Fibroblast of lung (primary cell): Measurements from ENCODE around the gene TBC1D19. TPM values are rescaled to one million over a fixed set of nuclear protein-coding genes. Genes with fewer than 3 reads are reported as not detected.

Source experiments
- DNase-seq, 2 donors: peaks; one replicate each; pipeline versions ENCODE4 v3.0.0 to v3.0.0-alpha.2; 2010; ENCODE audit warnings: low read depth in 2 of 2
- H2AFZ ChIP-seq: 2 replicates; pipeline ENCODE4 v1.5.1; 2012; ENCODE audit warnings: low read length, control low read depth, inconsistent platforms
- H3K27ac ChIP-seq: 2 replicates; pipeline ENCODE4 v1.5.1; 2011; ENCODE audit warnings: low read length, control low read depth; ENCODE audit not compliant: insufficient read depth
- H3K27me3 ChIP-seq: 2 replicates; pipeline ENCODE4 v1.5.1; 2011; ENCODE audit warnings: mild to moderate bottlenecking, low read length; ENCODE audit not compliant: control insufficient read depth, insufficient read depth
- H3K36me3 ChIP-seq: 2 replicates; pipeline ENCODE4 v1.5.1; 2011; ENCODE audit warnings: low read length; ENCODE audit not compliant: control insufficient read depth, insufficient read depth
- H3K4me1 ChIP-seq: 2 replicates; pipeline ENCODE4 v1.5.1; 2011; ENCODE audit warnings: low read length; ENCODE audit not compliant: control insufficient read depth, insufficient read depth; ENCODE audit errors: extremely low read depth
- H3K4me2 ChIP-seq: 2 replicates; pipeline ENCODE4 v1.5.1; 2011; ENCODE audit warnings: low read length, control low read depth; ENCODE audit not compliant: insufficient read depth; ENCODE audit errors: extremely low read depth
- H3K4me3 ChIP-seq, 4 experiments: fragments of 200-600 bp in 1 of 4; sonication (generic) in 1 of 4; replicated peaks in 1 of 4; 2 replicates each; pipeline ENCODE4 v1.5.1; 2011 to 2016; ENCODE audit warnings: low read length in 4 of 4, low read depth in 3 of 4, mild to moderate bottlenecking in 3 of 4, control low read depth in 2 of 4, inconsistent platforms in 1 of 4, mixed read lengths in 1 of 4; ENCODE audit not compliant: insufficient read depth in 1 of 4; ENCODE audit errors: control extremely low read depth in 1 of 4
- H3K79me2 ChIP-seq: 2 replicates; pipeline ENCODE4 v1.5.1; 2012; ENCODE audit warnings: mild to moderate bottlenecking, low read length, inconsistent platforms; ENCODE audit not compliant: control insufficient read depth, insufficient read depth
- H3K9ac ChIP-seq: 2 replicates; pipeline ENCODE4 v1.5.1; 2011; ENCODE audit warnings: mild to moderate bottlenecking, low read length, control low read depth; ENCODE audit not compliant: insufficient read depth
- H3K9me3 ChIP-seq: 2 replicates; pipeline ENCODE4 v1.5.1; 2012; ENCODE audit warnings: low read depth, low read length; ENCODE audit not compliant: control insufficient read depth, insufficient read depth
- H4K20me1 ChIP-seq: 2 replicates; pipeline ENCODE4 v1.5.1; 2011; ENCODE audit warnings: low read length; ENCODE audit not compliant: control insufficient read depth, insufficient read depth; ENCODE audit errors: extremely low read depth
- CTCF ChIP-seq, 2 donors: IDR thresholded peaks in 1 of 2; conservative IDR thresholded peaks in 1 of 2; 1 replicate in 1 of 2; 2 replicates in 1 of 2; pipeline ENCODE4 v1.5.1; 2011 to 2012; ENCODE audit warnings: low read length in 2 of 2, control low read depth in 1 of 2, inconsistent platforms in 1 of 2, low read depth in 1 of 2, mild to moderate bottlenecking in 1 of 2
- EZH2 ChIP-seq: IDR thresholded peaks from 2 replicates; pipeline ENCODE4 v1.5.1; 2012; ENCODE audit warnings: low read length, control low read depth, mild to moderate bottlenecking; ENCODE audit errors: missing control alignments
- polyA plus RNA-seq, 2 donors: library from polyadenylated mRNA; depleted of rRNA in 1 of 2; stranded (reverse) in 1 of 2; unstranded in 1 of 2; fragments of >200 nt; gene quantifications; 2 replicates each; pipeline ENCODE4 v1.2.1, GENCODE V29; 2011 to 2012; ENCODE audit warnings: missing spikeins in 1 of 2
- total RNA-seq: library from RNA; depleted of rRNA; stranded (reverse); fragments of >200 nt; gene quantifications from 2 replicates; pipeline ENCODE4 v1.2.1, GENCODE V29; 2014

The TBC1D19 gene
- total and polyA plus RNA-seq, 2 donors (not counting 1 experiment from before 2014, with no cell fraction given) = 38.2 to 132 TPM

- H3K9ac ChIP-seq = no peak overlapping the region
- H3K36me3 ChIP-seq = no peaks in the 10 kb centered on the region
- no peak overlapping the region for H3K4me3 ChIP-seq
- no peaks in the 10 kb centered on the region for H3K79me2 ChIP-seq
- H2AFZ ChIP-seq = no peak overlapping the region
- no peaks in the 10 kb centered on the region for H3K4me1 ChIP-seq
- no peaks in the 10 kb centered on the region for H3K27me3 ChIP-seq
- TF ChIP-seq EZH2 (no peak), CTCF (conservative IDR thresholded peaks at IDR 0.05 in 1 of 2, IDR thresholded peaks at IDR 0.05 in 1 of 2; ENCODE audit: low read depth in 1 of 2, low read length in 2 of 2) (no peak)
- H3K4me2 ChIP-seq = no peak overlapping the region
- no peak for DNase-seq
- H3K27ac ChIP-seq = no peak overlapping the region
- H4K20me1 ChIP-seq = no peaks in the 10 kb centered on the region
- H3K9me3 ChIP-seq = no peaks in the 10 kb centered on the region
Measured at GRCh38 chr4:26784207-26784865, 200.5 kb downstream of the TBC1D19 start.

- Histone ChIP-seq H3K79me2 (no peaks in the 10 kb centered on the region), H3K4me3 (no peak overlapping the region), H3K4me1 (no peaks in the 10 kb centered on the region), H3K4me2 (no peak overlapping the region), H3K27ac (no peak overlapping the region), H3K36me3 (no peaks in the 10 kb centered on the region), H3K27me3 (no peaks in the 10 kb centered on the region), H2AFZ (no peak overlapping the region), H3K9ac (no peak overlapping the region), H3K9me3 (no peaks in the 10 kb centered on the region), H4K20me1 (no peaks in the 10 kb centered on the region)
- DNase-seq = no peak
- TF ChIP-seq EZH2 (no peak), CTCF (conservative IDR thresholded peaks at IDR 0.05 in 1 of 2, IDR thresholded peaks at IDR 0.05 in 1 of 2; ENCODE audit: low read depth in 1 of 2, low read length in 2 of 2) (no peak)
Measured at GRCh38 chr4:26785312-26785711, 201.4 kb downstream of the TBC1D19 start.

- H4K20me1 ChIP-seq = no peaks in the 10 kb centered on the region
- H2AFZ ChIP-seq = no peak overlapping the region
- H3K36me3 ChIP-seq = no peaks in the 10 kb centered on the region
- no peak overlapping the region for H3K4me3 ChIP-seq
- no peak for TF ChIP-seq EZH2
- TF ChIP-seq CTCF (conservative IDR thresholded peaks at IDR 0.05 in 1 of 2, IDR thresholded peaks at IDR 0.05 in 1 of 2; ENCODE audit: low read depth in 1 of 2, low read length in 2 of 2) = no peak
- no peaks in the 10 kb centered on the region for H3K4me1 ChIP-seq
- no peak overlapping the region for H3K9ac ChIP-seq
- no peak for DNase-seq
- no peak overlapping the region for H3K27ac ChIP-seq
- H3K4me2 ChIP-seq = no peak overlapping the region
- no peaks in the 10 kb centered on the region for H3K27me3 ChIP-seq
- H3K79me2 ChIP-seq = no peaks in the 10 kb centered on the region
- H3K9me3 ChIP-seq = no peaks in the 10 kb centered on the region
Measured at GRCh38 chr4:26785810-26786209, 201.9 kb downstream of the TBC1D19 start.
